Measurements from ENCODE around the gene CCDC77.

CCDC77 gene

GRCh38 chr12:490260-490659 is 88.8 kb downstream of the CCDC77 start:
- TF ChIP-seq CTCF (IDR thresholded peaks at IDR 0.05; ENCODE audit: control insufficient read depth, insufficient read depth, low read depth, low read length, missing control alignments): no peak
- no peak for DNase-seq (ENCODE audit: low read depth)
- no peak overlapping the region for H3K4me3 ChIP-seq (ENCODE audit: control insufficient read depth, low read depth, low read length)
